HEK293 (cell line): ENCODE measurements around the gene FCHSD1.

Experiments used
- CTCF ChIA-PET: fragments of 350-600 bp; formaldehyde crosslinking; extraction: SDS; loops from one replicate; lab custom pipeline; 2021; ENCODE audit warnings: antibody characterized with exemption; lab: Yijun Ruan, JAX
- POLR2A ChIA-PET: fragments of 300-600 bp; formaldehyde crosslinking; extraction: SDS; loops from one replicate; lab custom pipeline; 2020; ENCODE audit warnings: antibody characterized with exemption, inconsistent platforms; lab: Yijun Ruan, JAX
- H3K27ac ChIP-seq: fragments of 200-500 bp; sonication (Bioruptor generic); 2 replicates; pipeline ENCODE4 v1.5.1; 2014; ENCODE audit warnings: low read depth, low read length, control low read depth, inconsistent platforms; ENCODE audit errors: extremely low read depth
- H3K36me3 ChIP-seq, 2 experiments: fragments of 200-500 bp in 1 of 2; sonication (Bioruptor generic) in 1 of 2; 1 replicate in 1 of 2; 2 replicates in 1 of 2; pipeline ENCODE4 v1.5.1; 2014 to 2017; ENCODE audit warnings: inconsistent platforms in 2 of 2, low read length in 2 of 2; ENCODE audit not compliant: control insufficient read depth in 2 of 2, insufficient read depth in 1 of 2
- H3K4me1 ChIP-seq: fragments of 200-500 bp; sonication (Bioruptor generic); 2 replicates; pipeline ENCODE4 v1.5.1; 2014; ENCODE audit warnings: mild to moderate bottlenecking, low read length, inconsistent platforms; ENCODE audit not compliant: control insufficient read depth, insufficient read depth
- H3K4me3 ChIP-seq: 2 replicates; pipeline ENCODE4 v1.5.1; 2011; ENCODE audit warnings: low read depth, mild to moderate bottlenecking, control low read depth, low read length, moderate library complexity
- H3K9me3 ChIP-seq: fragments of 200-500 bp; sonication (Bioruptor generic); 2 replicates; pipeline ENCODE4 v1.5.1; 2014; ENCODE audit warnings: low read depth, low read length, inconsistent platforms; ENCODE audit not compliant: control insufficient read depth, insufficient read depth
- BCL11B ChIP-seq: fragments of 450-650 bp; formaldehyde crosslinking; IDR thresholded peaks from 2 replicates; pipeline ENCODE4 v1.5.1; 2016; ENCODE audit warnings: low read depth, missing biosample characterization, missing genetic modification characterization
- KLF7 ChIP-seq: fragments of 450-650 bp; formaldehyde crosslinking; IDR thresholded peaks from 2 replicates; pipeline ENCODE4 v1.5.1; 2016; ENCODE audit warnings: missing biosample characterization, missing genetic modification characterization, borderline replicate concordance
- PBX3 ChIP-seq: sonication (generic); formaldehyde crosslinking; IDR thresholded peaks from 2 replicates; pipeline ENCODE4 v1.8.1; 2022; ENCODE audit warnings: mild to moderate bottlenecking, moderate library complexity, missing genetic modification reagents
- SETDB1 ChIP-seq: IDR thresholded peaks from one replicate; pipeline ENCODE4 v1.6.1; 2017; ENCODE audit warnings: mild to moderate bottlenecking, low read length, moderate library complexity, mixed read lengths; ENCODE audit not compliant: insufficient read length
- ZFHX2 ChIP-seq: fragments of 450-650 bp; formaldehyde crosslinking; conservative IDR thresholded peaks from 2 replicates; pipeline ENCODE4 v1.5.1; 2016; ENCODE audit warnings: missing biosample characterization, missing genetic modification characterization
- ZNF174 ChIP-seq: fragments of 450-650 bp; formaldehyde crosslinking; IDR thresholded peaks from 2 replicates; pipeline ENCODE4 v1.5.0; 2017; ENCODE audit warnings: missing biosample characterization, mild to moderate bottlenecking, missing genetic modification characterization
- ZNF221 ChIP-seq: fragments of 450-650 bp; formaldehyde crosslinking; IDR thresholded peaks from 2 replicates; pipeline ENCODE4 v1.5.1; 2017; ENCODE audit warnings: missing biosample characterization, missing genetic modification characterization, borderline replicate concordance
- ZNF248 ChIP-seq: fragments of 450-650 bp; formaldehyde crosslinking; IDR thresholded peaks from 2 replicates; pipeline ENCODE4 v1.5.1; 2017; ENCODE audit warnings: missing biosample characterization, missing genetic modification characterization
- ZNF280D ChIP-seq: fragments of 450-650 bp; formaldehyde crosslinking; IDR thresholded peaks from 2 replicates; pipeline ENCODE4 v1.5.1; 2016; ENCODE audit warnings: missing biosample characterization, missing genetic modification characterization
- ZNF416 ChIP-seq: fragments of 450-650 bp; formaldehyde crosslinking; IDR thresholded peaks from 2 replicates; pipeline ENCODE4 v1.5.1; 2016; ENCODE audit warnings: missing biosample characterization, missing genetic modification characterization
- ZNF521 ChIP-seq: fragments of 450-650 bp; formaldehyde crosslinking; IDR thresholded peaks from 2 replicates; pipeline ENCODE4 v1.5.1; 2017; ENCODE audit warnings: missing biosample characterization, mild to moderate bottlenecking, missing genetic modification characterization
- ZNF610 ChIP-seq: fragments of 450-650 bp; formaldehyde crosslinking; IDR thresholded peaks from 2 replicates; pipeline ENCODE4 v1.5.1; 2016; ENCODE audit warnings: missing biosample characterization, missing genetic modification characterization, borderline replicate concordance
- ZNF624 ChIP-seq: fragments of 450-650 bp; formaldehyde crosslinking; IDR thresholded peaks from 2 replicates; pipeline ENCODE4 v1.5.1; 2017; ENCODE audit warnings: missing biosample characterization, missing genetic modification characterization
- ZNF660 ChIP-seq: fragments of 450-650 bp; IDR thresholded peaks from 2 replicates; pipeline ENCODE4 v1.5.1; 2018; ENCODE audit warnings: missing biosample characterization, mild to moderate bottlenecking, missing genetic modification characterization
- ZNF785 ChIP-seq: fragments of 450-650 bp; formaldehyde crosslinking; IDR thresholded peaks from 2 replicates; pipeline ENCODE4 v1.5.1; 2016; ENCODE audit warnings: missing biosample characterization, missing genetic modification characterization
- ZSCAN30 ChIP-seq: fragments of 450-650 bp; IDR thresholded peaks from 2 replicates; pipeline ENCODE4 v1.5.1; 2018; ENCODE audit warnings: missing biosample characterization, mild to moderate bottlenecking, missing genetic modification characterization, moderate library complexity
- TF ChIP-seq, protein P1 (sequence below): fragments of 450-650 bp; IDR thresholded peaks from 2 replicates; pipeline ENCODE4 v1.5.1; 2018; ENCODE audit warnings: missing biosample characterization, missing genetic modification characterization

Gene FCHSD1

GRCh38 chr5:141664733-141665461 is 13.7 kb upstream of the FCHSD1 start (continued):
- no peak for TF ChIP-seq ZNF280D (tag by site-specific recombination)

DNA sequence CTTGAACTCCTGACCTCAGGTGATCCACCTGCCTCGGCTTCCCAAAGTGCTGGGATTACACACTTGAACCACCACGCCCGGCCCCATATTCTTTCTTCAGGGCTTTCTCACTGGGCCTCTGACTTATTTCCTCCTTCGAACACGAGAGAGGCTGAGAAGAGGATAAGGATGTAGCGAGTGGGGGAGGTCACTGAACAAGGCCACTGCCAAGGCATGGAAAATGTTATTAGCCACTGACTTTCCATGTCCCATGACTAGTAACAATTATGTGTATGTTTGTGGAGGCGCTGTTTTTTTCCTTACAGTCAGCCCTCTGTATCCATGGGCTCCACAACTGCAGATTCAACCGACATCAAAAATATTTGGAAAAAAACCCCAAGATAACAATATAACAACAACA is 12.3 kb upstream of the FCHSD1 start:
- Histone ChIP-seq H3K27ac (no peak overlapping the region), H3K9me3 (no peaks in the 10 kb centered on the region), H3K4me3 (no peak overlapping the region), H3K4me1 (no peaks in the 10 kb centered on the region), H3K36me3 (no peaks in the 10 kb centered on the region)
- TF ChIP-seq ZNF785 (tag by site-specific recombination) (no peak), ZNF521 (no peak), ZNF610 (tag by site-specific recombination) (no peak), SETDB1 (no peak), ZFHX2 (no peak), ZSCAN30 (no peak), ZNF248 (tag by site-specific recombination) (no peak), PBX3 (CRISPR knock-in tag) (no peak), ZNF624 (tag by site-specific recombination) (no peak), ZNF221 (tag by site-specific recombination) (no peak), ZNF416 (no peak)
- ChIA-PET POLR2A (no interaction called here), CTCF (interaction anchor here (0.8 to 1.8 kb wide), 9 partner anchors 28 to 349 kb away, joined by 3 to 6 read pairs (median 5); partner anchors contain the start of genes DIAPH1 and GNPDA1)

DNA sequence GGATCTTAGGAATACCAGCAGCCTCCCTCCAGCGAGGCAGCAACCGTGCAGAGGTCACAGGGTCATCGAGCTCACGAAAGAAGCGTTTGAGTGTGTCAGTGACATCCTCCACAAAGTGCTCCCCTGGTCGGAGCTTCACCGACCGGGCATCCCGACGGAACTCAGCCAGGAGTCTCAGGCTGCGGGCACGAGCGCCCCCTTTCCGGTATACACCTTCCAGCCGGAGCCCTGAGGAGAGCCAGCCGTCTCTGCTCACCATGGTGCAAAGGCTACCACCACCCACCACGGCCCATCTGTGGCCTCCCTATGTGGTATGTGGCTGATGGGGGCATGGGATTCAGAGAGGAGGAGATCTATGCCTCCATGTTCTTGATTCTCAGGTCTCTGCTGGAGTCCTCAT is 10.8 kb upstream of the FCHSD1 start:
- no peak for TF ChIP-seq ZNF660
- TF ChIP-seq, protein P1, sequence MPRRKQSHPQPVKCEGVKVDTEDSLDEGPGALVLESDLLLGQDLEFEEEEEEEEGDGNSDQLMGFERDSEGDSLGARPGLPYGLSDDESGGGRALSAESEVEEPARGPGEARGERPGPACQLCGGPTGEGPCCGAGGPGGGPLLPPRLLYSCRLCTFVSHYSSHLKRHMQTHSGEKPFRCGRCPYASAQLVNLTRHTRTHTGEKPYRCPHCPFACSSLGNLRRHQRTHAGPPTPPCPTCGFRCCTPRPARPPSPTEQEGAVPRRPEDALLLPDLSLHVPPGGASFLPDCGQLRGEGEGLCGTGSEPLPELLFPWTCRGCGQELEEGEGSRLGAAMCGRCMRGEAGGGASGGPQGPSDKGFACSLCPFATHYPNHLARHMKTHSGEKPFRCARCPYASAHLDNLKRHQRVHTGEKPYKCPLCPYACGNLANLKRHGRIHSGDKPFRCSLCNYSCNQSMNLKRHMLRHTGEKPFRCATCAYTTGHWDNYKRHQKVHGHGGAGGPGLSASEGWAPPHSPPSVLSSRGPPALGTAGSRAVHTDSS (tag by site-specific recombination) = no peak
- TF ChIP-seq ZNF174 (tag by site-specific recombination) = no peak
- TF ChIP-seq ZNF624 (tag by site-specific recombination) = no peak
- TF ChIP-seq BCL11B (tag by site-specific recombination) = no peak
- no peak for TF ChIP-seq KLF7 (tag by site-specific recombination)
- peaks cover 0 to 3% of the 10 kb centered on the region in 2 experiments; a peak in 1 of 3 replicates for H3K36me3 ChIP-seq
- CTCF ChIA-PET = interaction anchor here (1.2 to 1.3 kb wide), 2 partner anchors 29 to 43 kb away, joined by 5 to 6 read pairs; partner anchors contain the start of gene DIAPH1
- H3K4me3 ChIP-seq = no peak overlapping the region
- H3K27ac ChIP-seq = no peak overlapping the region
- POLR2A ChIA-PET = no interaction called here
- H3K4me1 ChIP-seq = no peaks in the 10 kb centered on the region
- H3K9me3 ChIP-seq = no peaks in the 10 kb centered on the region
